Transverse colon (tissue), 4 donors: ENCODE data around the gene CAMSAP3.

Source experiments
- EP300 ChIP-seq: sonication (generic); formaldehyde crosslinking; IDR thresholded peaks from one replicate; pipeline ENCODE4 v1.6.1; 2017; ENCODE audit warnings: antibody characterized with exemption, low read depth
- POLR2A ChIP-seq: fragments of 450-650 bp; IDR thresholded peaks from one replicate; pipeline ENCODE4 v1.6.1; 2016; ENCODE audit warnings: antibody characterized with exemption, mild to moderate bottlenecking, moderate library complexity
- POLR2AphosphoS5 ChIP-seq, 3 donors: sonication (generic); formaldehyde crosslinking; IDR thresholded peaks; one replicate each; pipeline ENCODE4 v1.6.1; 2016; ENCODE audit warnings: antibody characterized with exemption in 3 of 3
- TF ChIP-seq, protein P1 (sequence below), 5 experiments: fragments of 200-600 bp in 3 of 5; fragments of 450-650 bp in 2 of 5; sonication (generic) in 3 of 5; IDR thresholded peaks; 1 replicate in 2 of 5; 2 replicates in 3 of 5; pipeline ENCODE4 v1.5.1; 2016 to 2017; ENCODE audit warnings: antibody characterized with exemption in 5 of 5, inconsistent platforms in 3 of 5, mild to moderate bottlenecking in 2 of 5, moderate library complexity in 1 of 5

DNA sequence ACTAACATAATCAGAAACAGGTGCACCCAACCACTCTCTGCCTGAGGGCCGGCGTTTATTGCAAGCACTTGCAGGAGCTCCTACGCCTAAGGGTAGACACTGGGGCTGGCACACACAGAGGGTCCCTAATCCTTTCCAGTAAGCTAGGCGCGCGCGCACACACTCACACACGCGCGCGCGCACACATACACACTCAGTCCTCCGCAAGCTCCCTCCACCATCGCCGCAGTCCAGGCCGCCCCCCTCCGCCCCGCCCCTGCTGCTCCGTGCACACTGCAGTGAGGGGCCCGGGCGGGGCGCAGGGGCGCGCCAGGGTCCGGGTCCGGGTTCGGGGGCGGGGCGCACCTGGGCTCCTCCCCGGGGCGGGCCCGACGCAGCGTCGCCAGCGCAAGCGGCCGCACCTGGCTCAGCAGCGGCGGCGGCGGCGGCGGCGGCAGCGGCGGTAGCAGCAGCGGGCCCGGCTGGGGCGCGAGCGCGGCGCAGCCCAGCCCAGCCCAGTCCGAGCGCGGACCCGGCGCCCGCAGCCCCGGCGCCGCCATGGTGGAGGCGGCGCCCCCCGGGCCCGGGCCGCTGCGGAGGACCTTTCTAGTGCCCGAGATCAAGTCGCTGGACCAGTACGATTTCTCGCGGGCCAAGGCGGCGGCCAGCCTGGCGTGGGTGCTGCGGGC is at the start of gene CAMSAP3:
- TF ChIP-seq POLR2AphosphoS5 (IDR thresholded peaks at IDR 0.05), result no peak
- TF ChIP-seq, protein P1, sequence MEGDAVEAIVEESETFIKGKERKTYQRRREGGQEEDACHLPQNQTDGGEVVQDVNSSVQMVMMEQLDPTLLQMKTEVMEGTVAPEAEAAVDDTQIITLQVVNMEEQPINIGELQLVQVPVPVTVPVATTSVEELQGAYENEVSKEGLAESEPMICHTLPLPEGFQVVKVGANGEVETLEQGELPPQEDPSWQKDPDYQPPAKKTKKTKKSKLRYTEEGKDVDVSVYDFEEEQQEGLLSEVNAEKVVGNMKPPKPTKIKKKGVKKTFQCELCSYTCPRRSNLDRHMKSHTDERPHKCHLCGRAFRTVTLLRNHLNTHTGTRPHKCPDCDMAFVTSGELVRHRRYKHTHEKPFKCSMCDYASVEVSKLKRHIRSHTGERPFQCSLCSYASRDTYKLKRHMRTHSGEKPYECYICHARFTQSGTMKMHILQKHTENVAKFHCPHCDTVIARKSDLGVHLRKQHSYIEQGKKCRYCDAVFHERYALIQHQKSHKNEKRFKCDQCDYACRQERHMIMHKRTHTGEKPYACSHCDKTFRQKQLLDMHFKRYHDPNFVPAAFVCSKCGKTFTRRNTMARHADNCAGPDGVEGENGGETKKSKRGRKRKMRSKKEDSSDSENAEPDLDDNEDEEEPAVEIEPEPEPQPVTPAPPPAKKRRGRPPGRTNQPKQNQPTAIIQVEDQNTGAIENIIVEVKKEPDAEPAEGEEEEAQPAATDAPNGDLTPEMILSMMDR (IDR thresholded peaks at IDR 0.05), result no peak
- TF ChIP-seq POLR2A, result no peak
- TF ChIP-seq EP300, result no peak
